Activated T-helper 2 cell treated with anti-CD3 and anti-CD28 coated beads, Interferon-gamma antibody, Interleukin-2, Interleukin-4, amounts not matched to agents 10 μg/mL and 5 μg/mL and 100 μg/mL, durations not matched to agents 14 hours and 24 hours and 36 hours (primary cell): ENCODE results near the gene OOSP1. TPM values are rescaled to one million over a fixed set of nuclear protein-coding genes. Genes with fewer than 3 reads are reported as not detected.

Experiments used
- DNase-seq: peaks from one replicate; pipeline ENCODE4 v3.0.0; 2021; ENCODE audit warnings: low spot score
- H3K27ac Mint-ChIP-seq: one replicate; pipeline ENCODE4 v1.8.0; 2021; ENCODE audit warnings: mixed read lengths
- H3K27me3 Mint-ChIP-seq: one replicate; pipeline ENCODE4 v1.8.0; 2021; ENCODE audit warnings: low read depth, mixed read lengths
- H3K36me3 Mint-ChIP-seq: one replicate; pipeline ENCODE4 v1.8.0; 2021; ENCODE audit warnings: low read depth, mixed read lengths
- H3K4me1 Mint-ChIP-seq: one replicate; pipeline ENCODE4 v1.8.0; 2021; ENCODE audit warnings: low read depth, mixed read lengths
- H3K4me3 Mint-ChIP-seq: one replicate; pipeline ENCODE4 v1.8.0; 2021; ENCODE audit warnings: low read depth, mild to moderate bottlenecking, moderate library complexity, mixed read lengths
- H3K9me3 Mint-ChIP-seq: one replicate; pipeline ENCODE4 v1.8.0; 2021; ENCODE audit warnings: mixed read lengths
- intact Hi-C: fragments of 100-400 bp; cut with micrococcal nuclease; formaldehyde crosslinking; loops from one replicate; pipeline ENCODE4 v1.15.1; 2023
- total RNA-seq: library from RNA; stranded (reverse); gene quantifications from 2 replicates; pipeline ENCODE4 v1.2.3, GENCODE V29; 2022

Gene OOSP1
- total RNA-seq, 1 donor from 2014 or later = not detected

DNA sequence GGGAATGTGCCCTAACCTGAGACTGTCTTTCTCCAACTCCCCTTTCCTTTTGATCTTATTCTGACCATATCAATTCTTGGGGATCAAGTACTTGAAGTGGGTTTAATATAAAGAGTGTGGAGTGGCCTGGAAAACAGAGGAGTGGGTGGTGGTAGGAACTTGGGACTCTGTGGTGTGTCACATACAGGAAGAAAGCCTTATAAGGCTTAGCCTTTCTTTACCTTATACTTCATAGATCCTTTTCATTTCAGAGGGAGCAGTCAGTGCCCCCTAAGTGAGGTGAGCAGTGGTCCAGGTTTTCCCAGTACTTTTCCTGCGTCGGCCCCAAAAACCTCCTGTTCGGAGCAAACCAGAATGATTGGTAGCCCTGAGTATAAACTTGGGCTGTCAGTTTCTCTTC lies 486 bp downstream of the OOSP1 start:
- H3K4me3 Mint-ChIP-seq = no peak overlapping the region
- DNase-seq = no peak
- no peaks in the 10 kb centered on the region for H3K9me3 Mint-ChIP-seq
- no peaks in the 10 kb centered on the region for H3K4me1 Mint-ChIP-seq
- no peaks in the 10 kb centered on the region for H3K36me3 Mint-ChIP-seq
- H3K27ac Mint-ChIP-seq = no peak overlapping the region
- H3K27me3 Mint-ChIP-seq = no peaks in the 10 kb centered on the region
- intact Hi-C loops = no loop called here

DNA sequence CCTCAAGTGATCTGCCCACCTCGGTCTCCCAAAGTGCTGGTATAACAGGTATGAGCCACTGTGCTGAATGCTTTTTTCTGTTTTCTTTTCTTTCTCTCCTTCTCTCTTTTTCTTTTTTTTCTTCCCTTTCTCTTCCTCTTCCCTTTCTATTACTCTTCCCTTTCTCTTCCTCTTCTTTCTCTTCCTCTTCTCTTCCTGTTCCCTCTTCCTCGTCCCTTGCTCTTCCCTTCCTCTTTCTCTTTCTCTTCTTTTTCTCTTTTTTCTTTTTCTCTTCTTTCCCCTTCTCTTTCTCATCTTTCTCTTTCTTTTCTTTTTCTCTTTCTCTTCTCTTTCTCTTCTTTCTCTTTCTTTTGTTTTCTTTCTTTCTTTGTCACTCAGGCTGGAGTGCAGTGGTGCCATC lies 1.2 kb downstream of the OOSP1 start:
- H3K27ac Mint-ChIP-seq = no peak overlapping the region
- no peak for DNase-seq
- no peaks in the 10 kb centered on the region for H3K9me3 Mint-ChIP-seq
- intact Hi-C loops = no loop called here
- H3K27me3 Mint-ChIP-seq = no peaks in the 10 kb centered on the region
- no peak overlapping the region for H3K4me3 Mint-ChIP-seq
- H3K4me1 Mint-ChIP-seq = no peaks in the 10 kb centered on the region
- H3K36me3 Mint-ChIP-seq = no peaks in the 10 kb centered on the region

DNA sequence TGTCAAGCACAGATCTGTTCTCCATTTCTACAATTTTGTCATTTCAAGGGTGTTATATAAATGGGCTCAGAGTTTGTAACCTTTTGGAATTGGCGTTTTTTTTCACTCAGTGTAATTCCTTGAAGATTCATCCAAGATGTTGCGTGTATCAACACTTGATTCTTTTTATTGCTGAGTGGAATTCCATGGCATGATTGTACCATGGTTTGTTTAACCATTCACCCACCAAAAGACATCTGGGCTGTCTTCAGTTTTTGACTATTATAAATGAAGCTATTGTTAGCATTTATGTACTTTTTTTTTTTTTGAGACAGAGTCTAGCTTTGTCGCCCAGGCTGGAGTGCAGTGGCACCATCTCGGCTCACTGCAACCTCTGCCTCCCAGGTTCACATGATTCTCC lies 2.9 kb downstream of the OOSP1 start:
- no peak overlapping the region for H3K27ac Mint-ChIP-seq
- H3K9me3 Mint-ChIP-seq = no peaks in the 10 kb centered on the region
- H3K4me3 Mint-ChIP-seq = no peak overlapping the region
- no peak for DNase-seq
- no peaks in the 10 kb centered on the region for H3K36me3 Mint-ChIP-seq
- no peaks in the 10 kb centered on the region for H3K4me1 Mint-ChIP-seq
- intact Hi-C loops = no loop called here
- no peaks in the 10 kb centered on the region for H3K27me3 Mint-ChIP-seq

DNA sequence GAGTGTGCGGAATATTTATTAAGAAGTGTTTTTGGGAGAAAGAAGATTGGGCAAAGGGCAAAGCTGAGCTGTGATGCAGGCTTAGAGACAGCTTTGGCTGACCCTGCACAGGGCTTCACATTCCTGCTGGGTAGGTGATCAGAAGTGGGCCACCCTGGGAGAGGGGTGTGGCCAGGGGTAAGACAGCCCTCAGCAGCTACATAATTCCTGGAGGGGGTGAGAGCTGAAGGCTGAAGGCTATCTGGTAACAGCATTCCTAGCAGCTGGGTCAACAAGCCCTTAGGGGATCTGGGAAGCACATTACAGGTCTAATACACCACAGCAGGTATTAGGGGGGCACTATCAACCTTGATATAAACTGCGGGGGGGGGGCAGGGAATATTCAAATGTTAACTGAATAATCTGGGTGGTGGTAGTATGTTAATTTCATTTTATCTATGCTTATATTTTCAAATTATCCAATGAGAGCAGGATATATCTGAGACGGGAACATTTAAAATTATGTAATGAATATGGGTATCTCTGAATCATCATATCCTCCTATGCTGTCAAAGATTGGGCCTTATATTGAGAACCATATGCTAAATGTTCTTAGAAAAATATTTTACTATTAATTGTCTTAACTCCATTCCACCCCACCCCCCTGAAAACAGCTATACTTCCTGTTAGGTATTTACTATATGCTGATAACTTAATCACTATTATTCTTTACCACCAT lies 5.9 kb downstream of the OOSP1 start:
- H3K27ac Mint-ChIP-seq = no peak overlapping the region
- no peaks in the 10 kb centered on the region for H3K4me1 Mint-ChIP-seq

GRCh38 chr11:59944720-59945119 lies 6.5 kb downstream of the OOSP1 start:
- H3K4me3 Mint-ChIP-seq = no peak overlapping the region
- H3K27ac Mint-ChIP-seq = no peak overlapping the region
- H3K36me3 Mint-ChIP-seq = no peaks in the 10 kb centered on the region
- DNase-seq = no peak
- no peaks in the 10 kb centered on the region for H3K4me1 Mint-ChIP-seq
- no peaks in the 10 kb centered on the region for H3K9me3 Mint-ChIP-seq
- H3K27me3 Mint-ChIP-seq = peaks cover 3% of the 10 kb centered on the region
- intact Hi-C loops = no loop called here

More for the DNA sequence above, 5.9 kb downstream of the OOSP1 start:
- Mint-ChIP-seq H3K36me3 (no peaks in the 10 kb centered on the region), H3K9me3 (no peaks in the 10 kb centered on the region), H3K27me3 (peaks cover 2% of the 10 kb centered on the region), H3K4me3 (no peak overlapping the region)
- no peak for DNase-seq
- intact Hi-C loops = no loop called here

DNA sequence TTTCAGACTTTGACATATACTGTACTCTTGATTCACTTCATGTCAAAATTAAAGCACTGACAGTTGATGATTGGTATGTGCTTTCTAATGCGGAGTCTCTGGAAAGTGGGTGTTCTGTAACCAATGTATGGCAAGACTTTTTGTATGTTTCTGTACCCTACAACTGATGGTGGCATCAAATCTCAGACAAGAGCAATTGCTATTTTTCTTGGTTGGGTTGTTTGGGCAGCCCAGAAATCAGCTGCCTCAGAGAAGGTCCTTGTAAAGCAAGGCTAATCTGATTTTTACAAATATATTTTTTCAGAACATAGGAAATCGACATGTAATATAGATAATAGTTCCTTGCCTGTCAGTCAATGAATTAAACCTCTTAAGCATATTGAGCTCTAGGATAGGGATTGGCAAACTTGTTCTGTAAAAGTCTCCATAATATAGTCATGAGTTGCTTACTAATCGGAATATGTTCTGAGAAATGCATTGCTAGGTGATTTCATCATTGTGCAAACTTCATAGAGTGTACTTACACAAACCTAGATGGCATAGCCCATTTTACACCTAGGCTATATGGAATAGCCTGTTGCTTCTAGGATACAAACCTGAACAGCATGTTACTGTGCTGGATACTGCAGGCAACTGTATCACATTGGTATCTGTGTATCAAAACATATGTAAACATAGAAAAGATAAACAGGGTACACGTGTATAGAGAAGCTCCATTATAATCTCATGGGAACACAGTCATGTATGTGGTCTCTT lies 15.4 kb downstream of the OOSP1 start:
- H3K4me1 Mint-ChIP-seq = no peaks in the 10 kb centered on the region
- no peak for DNase-seq
- no peaks in the 10 kb centered on the region for H3K9me3 Mint-ChIP-seq
- H3K27ac Mint-ChIP-seq = no peak overlapping the region
- H3K27me3 Mint-ChIP-seq = peaks cover 5% of the 10 kb centered on the region
- H3K36me3 Mint-ChIP-seq = no peaks in the 10 kb centered on the region
- H3K4me3 Mint-ChIP-seq = no peak overlapping the region
- intact Hi-C loops = no loop called here

- Mint-ChIP-seq H3K27me3 (peaks cover 2% of the 10 kb centered on the region), H3K9me3 (no peaks in the 10 kb centered on the region), H3K4me1 (no peaks in the 10 kb centered on the region), H3K4me3 (no peak overlapping the region), H3K27ac (no peak overlapping the region), H3K36me3 (no peaks in the 10 kb centered on the region)
- intact Hi-C loops = no loop called here
- no peak for DNase-seq
Measured at GRCh38 chr11:59954219-59954847, 16.1 kb downstream of the OOSP1 start.

DNA sequence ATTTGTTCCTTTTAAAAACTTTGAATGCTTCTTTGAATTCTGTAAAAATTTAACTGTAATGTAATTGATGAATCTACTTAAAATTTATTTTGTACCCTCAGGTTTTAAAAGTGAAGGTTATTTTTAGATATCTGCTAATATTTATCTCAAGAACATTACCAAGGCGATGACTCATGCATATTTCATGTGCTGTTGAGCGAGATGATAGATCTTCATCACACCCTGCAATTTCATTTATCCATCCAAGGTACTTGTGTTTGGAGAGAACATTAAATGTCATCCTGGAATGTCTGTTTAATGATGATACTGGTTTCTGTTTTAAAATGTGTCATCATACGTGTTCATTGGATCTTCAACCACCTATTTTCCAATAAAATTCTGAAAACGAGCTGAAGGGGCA lies 18.9 kb downstream of the OOSP1 start:
- Mint-ChIP-seq H3K36me3 (no peaks in the 10 kb centered on the region), H3K4me3 (no peak overlapping the region), H3K27ac (no peak overlapping the region), H3K4me1 (no peaks in the 10 kb centered on the region), H3K27me3 (no peaks in the 10 kb centered on the region), H3K9me3 (no peaks in the 10 kb centered on the region)
- intact Hi-C loops = no loop called here
- no peak for DNase-seq

DNA sequence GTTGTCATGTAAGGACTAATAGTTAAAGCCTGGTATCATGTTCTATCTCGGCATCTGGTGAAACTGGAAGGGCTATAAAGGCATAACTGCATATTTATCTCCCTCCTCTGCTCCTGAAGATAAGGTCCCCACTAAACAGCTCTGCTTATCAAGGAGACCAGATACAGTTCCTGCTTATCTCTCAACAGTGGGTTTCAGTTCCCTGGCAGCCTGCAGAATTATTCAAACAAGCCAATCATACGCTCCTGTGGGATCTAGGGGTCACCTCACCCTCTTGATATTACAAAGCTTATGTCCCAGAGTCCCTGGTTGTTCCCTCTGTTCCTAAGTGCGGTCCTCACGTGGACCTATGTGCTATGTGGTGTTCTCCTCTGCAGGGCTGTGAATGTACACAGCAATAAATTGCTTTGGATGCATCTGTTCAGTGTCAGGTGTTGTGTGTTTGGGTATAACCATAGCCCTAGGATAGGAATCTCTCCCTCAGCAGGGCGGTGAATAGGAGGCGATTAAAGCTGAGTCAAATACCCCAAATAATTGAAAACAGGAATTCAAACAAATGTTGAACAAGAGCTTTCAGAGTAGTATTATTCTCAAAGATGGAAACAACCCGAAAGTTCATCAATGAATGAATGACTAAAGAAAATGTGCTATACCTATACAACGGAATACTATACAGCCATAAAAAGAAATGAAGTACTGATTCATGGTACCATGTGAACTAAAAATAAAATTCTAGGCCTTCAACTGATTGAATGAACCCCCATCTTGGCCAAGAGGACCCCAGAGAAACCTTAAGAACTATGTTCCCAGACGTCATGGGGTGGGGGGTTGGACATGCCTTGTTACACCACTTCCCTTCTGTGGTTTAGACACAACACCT lies 22.5 kb downstream of the OOSP1 start:
- no peaks in the 10 kb centered on the region for H3K36me3 Mint-ChIP-seq
- H3K4me1 Mint-ChIP-seq = no peaks in the 10 kb centered on the region

GRCh38 chr11:59962107-59962482 lies 23.9 kb downstream of the OOSP1 start:
- H3K4me3 Mint-ChIP-seq = no peak overlapping the region
- peaks cover 1% of the 10 kb centered on the region for H3K27me3 Mint-ChIP-seq
- H3K4me1 Mint-ChIP-seq = no peaks in the 10 kb centered on the region
- H3K36me3 Mint-ChIP-seq = no peaks in the 10 kb centered on the region
- intact Hi-C loops = no loop called here
- no peak overlapping the region for H3K27ac Mint-ChIP-seq
- H3K9me3 Mint-ChIP-seq = no peaks in the 10 kb centered on the region
- no peak for DNase-seq

More for the DNA sequence above, 22.5 kb downstream of the OOSP1 start:
- intact Hi-C loops = no loop called here
- H3K4me3 Mint-ChIP-seq = no peak overlapping the region
- no peak for DNase-seq
- peaks cover 1% of the 10 kb centered on the region for H3K27me3 Mint-ChIP-seq
- no peak overlapping the region for H3K27ac Mint-ChIP-seq
- H3K9me3 Mint-ChIP-seq = no peaks in the 10 kb centered on the region

- H3K27ac Mint-ChIP-seq = no peak within 1 kb of the TSS
- H3K4me3 Mint-ChIP-seq = no peak within 1 kb of the TSS
- H3K36me3 Mint-ChIP-seq = no peaks in the 10 kb centered on the region
- intact Hi-C loops = no loop called here
- H3K27me3 Mint-ChIP-seq = peaks cover 1% of the 10 kb centered on the region
- no peak for DNase-seq
- H3K4me1 Mint-ChIP-seq = no peaks in the 10 kb centered on the region
- no peaks in the 10 kb centered on the region for H3K9me3 Mint-ChIP-seq
Measured at GRCh38 chr11:59963733-59964132, 25.5 kb downstream of the OOSP1 start, which contains the start of gene OOSP4A. OOSP4A (plus strand) TSS chr11:59964033; CDS start chr11:59964033, 0 bp downstream.

DNA sequence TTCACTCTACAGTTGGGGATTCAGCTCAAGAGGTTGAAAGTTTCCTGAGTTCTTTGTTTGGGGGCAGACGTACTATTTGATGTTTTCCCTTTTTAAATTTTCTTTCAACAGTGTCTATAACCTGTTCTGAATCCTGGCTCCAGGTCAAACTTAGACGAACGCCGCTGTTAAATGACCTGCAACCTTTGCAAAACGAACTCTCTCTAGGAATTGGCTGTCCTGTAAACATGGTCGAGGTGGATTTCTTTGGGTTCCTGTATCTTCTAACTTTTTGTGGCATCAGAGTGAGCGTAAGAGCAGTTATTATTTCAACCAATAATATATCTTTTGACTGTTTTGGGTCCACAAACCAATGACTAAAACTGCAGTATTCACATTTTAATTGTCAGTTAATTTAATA lies 27.2 kb downstream of the OOSP1 start:
- Mint-ChIP-seq H3K27ac (no peak overlapping the region), H3K4me1 (no peaks in the 10 kb centered on the region), H3K27me3 (peaks cover 1% of the 10 kb centered on the region), H3K36me3 (no peaks in the 10 kb centered on the region), H3K9me3 (no peaks in the 10 kb centered on the region), H3K4me3 (no peak overlapping the region)
- intact Hi-C loops = no loop called here
- no peak for DNase-seq
